HS-27A (cell line): ENCODE results near the gene CSMD2.

Experiments
- DNase-seq: peaks from one replicate; pipeline ENCODE4 v3.0.0-alpha.2; 2012; ENCODE audit warnings: low read depth, missing footprints

CSMD2 gene

DNA sequence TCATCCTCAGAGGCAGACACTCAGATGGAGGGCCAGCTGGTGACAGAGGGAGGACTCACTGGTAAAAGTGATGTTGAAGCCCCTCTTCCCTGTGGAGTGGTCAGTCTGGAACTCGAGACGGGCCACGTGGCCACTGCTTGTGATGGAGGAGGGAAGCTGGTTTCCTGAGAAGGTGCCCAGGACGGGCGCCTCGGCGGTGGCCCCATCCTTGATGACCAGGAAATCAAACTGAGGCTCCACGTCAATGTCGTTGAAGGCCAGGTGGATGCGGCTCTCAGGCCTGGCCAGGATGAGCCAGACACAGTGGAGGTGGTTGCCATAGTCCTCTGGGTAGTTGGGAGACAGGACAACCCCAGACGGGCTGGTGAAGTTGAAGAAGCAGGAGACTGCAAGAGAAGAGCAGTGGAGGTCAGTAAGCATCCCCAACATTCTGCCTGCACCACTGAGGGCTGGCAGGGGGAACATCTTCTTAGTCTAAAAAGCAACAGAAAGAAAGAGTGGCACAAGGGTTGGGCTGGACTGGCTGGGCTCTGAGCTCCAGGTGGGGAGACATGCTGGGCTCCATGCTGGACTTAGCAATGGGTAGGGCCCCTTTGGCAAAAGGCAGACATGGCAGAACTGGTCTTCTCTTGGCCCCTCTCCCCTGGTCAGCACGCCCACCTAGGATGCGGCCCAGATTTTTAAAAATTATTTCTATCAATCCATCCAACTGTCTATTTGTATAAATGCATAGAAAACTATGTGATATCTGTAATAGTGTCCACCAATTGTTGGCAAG lies 421.6 kb downstream of the CSMD2 start:
- no peak for DNase-seq

DNA sequence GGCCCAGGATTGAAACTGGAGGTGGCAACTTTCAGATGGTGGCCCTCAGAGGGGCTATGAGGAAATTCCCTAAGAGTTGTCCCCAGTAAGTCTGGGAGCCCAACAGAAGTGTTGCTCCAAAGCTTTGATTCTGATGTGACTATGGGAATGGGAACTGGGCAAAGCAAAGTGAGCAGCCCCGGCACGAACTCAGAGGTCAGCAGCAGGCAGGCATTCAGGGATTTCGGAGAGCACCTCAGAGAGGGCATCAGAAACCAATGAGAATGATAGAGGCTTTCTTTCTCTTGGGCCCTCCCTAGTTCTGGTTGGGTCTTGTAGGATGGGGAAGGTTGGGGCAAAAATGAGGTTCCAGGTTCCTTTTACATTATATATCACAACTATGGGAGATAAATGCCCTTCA lies 422.4 kb downstream of the CSMD2 start:
- no peak for DNase-seq

DNA sequence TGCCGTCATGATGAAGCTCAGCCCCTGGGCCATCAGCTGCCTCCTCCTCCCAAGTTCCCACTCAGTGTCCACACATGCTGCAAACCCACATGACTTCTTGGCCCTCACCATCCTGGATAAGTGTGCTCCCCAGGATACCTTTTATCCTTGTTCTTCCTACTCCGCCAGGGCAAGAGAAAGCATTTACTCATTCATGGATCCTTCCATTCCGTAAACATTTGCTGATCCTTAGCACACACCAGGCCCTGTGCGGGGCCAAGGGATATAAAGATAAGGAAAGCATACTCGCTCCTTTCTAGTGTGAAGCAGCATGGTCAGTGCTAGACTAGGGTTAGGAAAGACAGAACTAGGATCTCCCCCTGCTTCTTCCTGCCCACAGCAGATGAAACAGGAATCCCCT lies 423.3 kb downstream of the CSMD2 start:
- DNase-seq = no peak

DNA sequence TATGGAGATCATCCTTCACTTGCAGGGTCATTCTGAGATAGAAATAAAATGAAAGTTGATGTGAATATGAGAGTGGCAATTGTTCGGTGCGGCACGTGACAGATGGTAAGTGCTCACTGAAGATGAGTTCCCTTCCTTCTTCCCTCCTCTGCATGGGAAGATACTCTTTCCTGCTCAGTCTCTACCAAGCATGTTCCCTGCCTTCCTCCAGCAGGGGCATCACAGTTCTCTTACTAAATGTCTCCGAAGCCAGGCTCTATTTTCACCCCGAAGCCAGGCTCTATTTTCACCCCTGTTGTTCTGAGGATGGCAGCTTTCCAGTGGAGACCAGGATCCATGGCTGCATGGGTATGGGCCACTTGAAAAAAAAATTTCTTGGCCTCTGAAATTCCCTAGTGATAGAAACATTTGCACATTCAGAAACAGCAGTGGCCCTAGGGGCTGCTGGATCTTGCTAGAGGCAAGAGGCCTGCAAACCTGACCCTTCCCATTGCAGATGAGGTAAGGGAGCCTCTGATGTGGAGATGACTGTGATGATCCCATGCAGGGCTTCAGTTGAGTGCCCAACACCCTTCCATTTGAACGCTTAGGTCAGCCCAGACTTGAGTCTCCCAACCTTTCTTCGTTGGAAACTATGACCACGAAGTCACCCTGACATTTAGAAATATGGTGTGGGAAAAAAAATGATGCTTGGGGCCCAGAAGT lies 424.8 kb downstream of the CSMD2 start:
- DNase-seq = no peak

DNA sequence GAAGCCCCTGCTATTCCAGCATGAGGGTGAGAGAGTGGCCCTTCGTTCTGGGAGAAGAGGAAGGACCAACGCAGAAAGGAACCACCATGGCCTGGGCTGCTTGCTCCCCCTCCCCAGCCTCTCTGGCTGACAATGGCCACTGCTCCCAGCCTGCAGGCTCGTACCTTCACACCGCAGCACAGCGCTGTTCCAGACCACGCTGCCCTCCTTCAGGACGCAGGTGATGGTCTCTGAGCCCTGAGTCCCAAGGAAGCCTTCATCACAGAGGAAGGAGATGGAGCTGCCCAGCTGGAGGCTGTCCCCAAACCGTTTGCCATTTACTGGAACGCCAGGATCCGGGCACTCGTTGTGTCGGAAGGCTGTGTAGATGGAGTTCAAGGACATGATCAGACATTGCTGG lies 426.1 kb downstream of the CSMD2 start:
- no peak for DNase-seq

DNA sequence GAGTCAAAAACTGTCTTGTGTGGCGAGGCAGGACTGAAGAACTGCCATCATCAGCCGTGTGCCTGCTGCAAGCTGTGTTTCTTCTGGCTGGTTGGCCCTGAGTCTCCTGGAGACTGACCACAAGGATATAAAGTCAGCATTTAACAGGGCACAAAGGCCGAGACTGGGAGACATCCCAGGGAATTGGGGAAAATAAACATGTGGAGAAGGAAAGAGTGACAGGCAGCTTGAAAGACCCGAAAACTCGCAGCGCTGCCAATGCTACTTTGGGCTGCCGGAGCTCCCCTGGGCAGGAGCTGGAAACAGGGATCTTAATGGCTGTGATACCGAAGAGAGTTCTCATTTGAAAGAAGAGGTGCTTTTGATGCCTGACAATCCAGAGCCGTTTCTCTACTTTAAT lies 426.5 kb downstream of the CSMD2 start:
- DNase-seq = no peak

DNA sequence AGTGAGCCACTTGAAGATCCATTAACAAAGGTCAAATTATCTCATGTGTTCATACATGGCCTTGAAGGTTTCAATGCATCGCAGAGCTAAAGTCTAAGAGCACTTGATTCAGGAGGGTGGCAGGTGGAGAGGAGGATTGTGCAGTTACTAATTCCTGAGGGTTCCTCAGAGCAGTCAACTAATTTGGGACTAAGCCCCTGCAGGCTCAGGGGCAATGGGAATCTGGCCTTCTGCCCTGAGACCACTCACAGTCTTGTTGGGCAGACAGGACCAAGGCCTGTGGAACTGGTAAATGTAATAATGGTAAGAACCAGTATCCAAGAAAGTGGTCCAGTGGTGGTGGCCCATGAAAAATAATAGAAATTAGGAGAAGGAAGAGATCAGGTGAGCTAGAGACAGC lies 428.5 kb downstream of the CSMD2 start:
- no peak for DNase-seq

DNA sequence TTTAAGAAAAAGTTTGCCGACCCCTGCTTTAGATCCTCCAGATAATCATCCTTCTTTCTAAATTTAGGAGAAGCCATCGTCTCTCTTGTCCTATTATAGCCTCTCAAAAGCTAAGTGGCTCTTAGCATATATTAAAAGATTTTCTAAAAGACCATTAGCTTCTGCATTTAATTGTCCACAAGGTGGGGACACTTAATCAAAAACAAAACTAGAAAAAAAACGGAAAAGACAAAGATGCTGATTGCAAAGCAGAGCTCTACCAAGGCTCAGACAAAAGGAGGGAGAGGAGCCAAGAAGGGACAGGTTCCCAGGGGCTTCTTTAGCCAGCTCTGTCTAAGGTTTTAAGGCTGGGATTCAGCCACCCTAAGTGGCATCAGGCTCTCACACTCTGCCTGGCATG lies 429.4 kb downstream of the CSMD2 start:
- no peak for DNase-seq

DNA sequence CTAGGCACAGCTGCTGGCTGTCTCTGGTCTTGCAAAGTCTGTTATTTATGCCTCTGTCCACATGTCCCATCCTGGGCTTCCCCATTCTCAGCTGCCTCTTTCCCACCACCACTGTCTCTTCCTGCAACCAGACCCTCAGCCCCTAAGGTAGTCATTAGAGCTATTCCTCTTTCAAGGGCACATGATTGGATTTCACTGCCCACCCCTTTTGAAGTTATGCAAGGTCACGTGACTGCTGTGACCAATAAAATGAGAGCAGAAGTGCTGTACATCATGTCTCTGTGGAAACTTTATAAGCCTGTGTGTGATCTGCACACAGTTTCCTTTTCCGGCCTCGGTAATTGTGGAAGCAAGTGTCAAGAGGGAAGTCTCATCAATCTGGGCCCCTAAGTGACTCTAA lies 437.7 kb downstream of the CSMD2 start:
- no peak for DNase-seq

DNA sequence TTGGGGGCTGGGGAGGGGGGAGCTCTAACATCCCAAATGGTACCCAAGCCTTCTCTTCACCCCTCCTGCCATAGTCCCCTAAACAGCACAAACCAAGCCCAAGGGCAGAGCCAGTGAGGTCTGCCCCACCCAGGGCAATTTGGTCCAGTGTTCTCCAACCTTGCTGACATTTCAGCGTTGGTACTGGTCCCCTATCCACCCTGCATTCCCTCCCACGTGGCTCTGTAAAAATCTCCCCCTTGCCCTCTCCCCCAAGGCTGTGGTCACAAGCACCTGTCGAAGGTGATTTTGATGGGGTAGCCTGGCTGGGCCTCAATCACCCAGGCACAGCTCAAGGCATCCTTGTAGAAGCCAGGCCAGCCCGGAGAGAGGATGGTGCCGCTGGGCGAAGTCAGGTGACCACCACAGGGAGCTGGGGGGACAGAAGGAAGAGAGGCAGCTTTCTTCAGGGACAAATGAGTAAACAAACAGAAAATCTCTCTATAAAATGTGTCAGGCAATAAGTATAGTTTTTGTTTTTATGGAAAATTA lies 438.7 kb downstream of the CSMD2 start:
- DNase-seq = no peak

DNA sequence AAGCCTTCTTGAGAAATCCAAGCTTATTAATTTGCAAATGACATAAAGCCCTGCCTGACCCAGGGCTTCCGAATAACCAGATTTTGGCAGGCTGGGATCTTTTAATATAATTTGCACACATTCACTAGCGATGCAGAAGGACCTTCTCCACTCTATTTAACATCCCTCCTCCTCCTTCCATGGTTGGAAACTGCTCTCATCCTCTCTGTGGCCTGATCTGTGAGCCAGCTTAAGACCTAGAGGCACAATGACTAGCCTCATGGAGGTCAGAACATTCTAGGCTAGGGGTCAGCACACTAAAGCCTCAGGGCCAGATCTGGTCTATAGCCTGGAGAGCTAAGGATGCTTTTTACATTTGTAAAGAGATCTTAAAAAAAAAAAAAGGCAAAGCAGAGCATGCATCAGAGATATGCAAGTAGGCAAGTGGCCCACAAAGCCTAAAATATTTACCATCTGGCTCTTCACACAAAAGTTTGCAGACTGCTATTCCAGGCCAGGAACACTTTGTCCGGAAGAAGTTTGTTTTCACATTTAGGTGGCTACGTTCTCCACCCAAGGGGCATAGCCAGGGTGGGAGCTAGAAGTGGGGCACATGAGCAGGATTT lies 439.4 kb downstream of the CSMD2 start:
- no peak for DNase-seq

DNA sequence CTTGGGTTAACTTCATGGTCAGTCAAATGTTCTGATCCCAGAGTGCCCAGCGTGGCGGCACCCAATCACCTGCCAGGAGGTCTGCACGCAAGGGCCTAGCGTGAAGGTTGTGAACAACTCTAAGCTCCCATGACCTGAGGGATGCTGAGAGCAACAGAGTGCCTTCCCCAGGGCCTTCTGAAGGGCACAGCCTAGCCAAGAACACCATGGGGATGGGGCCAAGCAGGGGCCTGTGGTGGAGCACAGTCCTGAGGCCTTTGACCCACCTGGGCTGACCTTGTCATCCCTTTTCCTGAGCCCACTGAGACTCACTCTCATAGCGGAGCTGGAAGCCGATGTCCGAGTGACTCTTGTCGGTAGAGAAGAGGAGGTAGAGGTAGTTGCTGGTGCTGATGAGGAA lies 440.0 kb downstream of the CSMD2 start:
- no peak for DNase-seq

DNA sequence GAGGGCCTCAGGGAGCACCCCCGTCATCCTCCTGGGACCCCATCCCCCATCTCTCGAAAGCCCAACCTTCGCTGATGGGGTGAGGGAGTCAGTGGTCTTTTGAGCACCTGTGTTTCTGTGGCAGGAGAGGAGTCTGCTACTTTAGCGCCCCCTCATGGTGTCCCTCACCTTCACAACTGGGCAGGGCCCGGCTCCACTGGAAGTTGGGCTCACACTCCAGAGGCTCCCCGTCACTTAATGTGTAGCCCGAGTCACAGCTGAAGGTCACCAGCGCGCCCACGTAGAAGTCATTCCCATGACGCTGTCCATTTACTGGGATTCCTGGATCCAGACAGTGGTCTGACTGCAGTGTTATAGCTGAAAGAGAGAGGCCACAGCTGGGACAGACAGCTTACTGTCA lies 440.7 kb downstream of the CSMD2 start:
- DNase-seq = no peak

DNA sequence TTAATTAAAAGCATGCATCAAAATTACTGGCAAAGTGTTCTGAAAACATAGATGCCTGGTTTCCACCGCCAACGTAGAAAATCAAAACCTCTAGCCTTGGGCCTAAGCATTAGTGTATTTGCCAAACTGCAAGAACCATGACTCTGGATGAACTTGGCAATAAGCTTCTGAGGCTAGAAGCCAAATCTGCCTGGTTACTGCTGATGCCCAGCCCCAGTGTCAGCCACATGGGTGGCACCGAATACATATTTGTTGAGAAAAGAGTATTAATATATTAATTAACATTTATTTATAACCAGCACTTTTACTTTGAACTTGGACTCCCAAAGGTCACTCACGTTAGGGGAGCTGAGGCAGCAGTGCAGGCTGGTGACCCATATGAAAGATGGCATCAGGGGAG lies 441.8 kb downstream of the CSMD2 start:
- DNase-seq = no peak

DNA sequence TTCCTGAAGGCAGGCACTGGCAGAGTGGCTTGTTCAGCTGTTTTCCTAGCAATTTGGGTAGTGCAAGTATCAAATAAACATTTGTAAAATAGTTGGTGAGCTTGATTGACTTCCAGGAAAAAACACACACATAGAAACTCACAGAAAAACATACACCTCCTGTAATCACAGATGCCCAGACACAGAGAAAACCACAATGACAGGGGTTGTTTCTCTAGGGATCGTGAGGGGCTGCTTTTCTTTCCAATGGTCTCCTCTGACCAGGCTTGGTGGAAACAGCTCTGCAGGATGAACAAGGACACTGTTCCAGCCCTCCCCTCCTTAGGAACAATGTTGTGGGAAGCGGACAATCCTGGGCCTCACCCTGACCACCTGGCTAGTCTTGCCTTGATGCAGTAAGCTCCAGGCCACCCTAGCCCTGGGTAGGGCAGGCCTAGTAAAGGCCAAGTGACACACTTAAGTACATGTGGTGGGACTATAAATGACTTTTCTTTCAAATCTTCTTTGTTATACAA lies 443.7 kb downstream of the CSMD2 start:
- no peak for DNase-seq

DNA sequence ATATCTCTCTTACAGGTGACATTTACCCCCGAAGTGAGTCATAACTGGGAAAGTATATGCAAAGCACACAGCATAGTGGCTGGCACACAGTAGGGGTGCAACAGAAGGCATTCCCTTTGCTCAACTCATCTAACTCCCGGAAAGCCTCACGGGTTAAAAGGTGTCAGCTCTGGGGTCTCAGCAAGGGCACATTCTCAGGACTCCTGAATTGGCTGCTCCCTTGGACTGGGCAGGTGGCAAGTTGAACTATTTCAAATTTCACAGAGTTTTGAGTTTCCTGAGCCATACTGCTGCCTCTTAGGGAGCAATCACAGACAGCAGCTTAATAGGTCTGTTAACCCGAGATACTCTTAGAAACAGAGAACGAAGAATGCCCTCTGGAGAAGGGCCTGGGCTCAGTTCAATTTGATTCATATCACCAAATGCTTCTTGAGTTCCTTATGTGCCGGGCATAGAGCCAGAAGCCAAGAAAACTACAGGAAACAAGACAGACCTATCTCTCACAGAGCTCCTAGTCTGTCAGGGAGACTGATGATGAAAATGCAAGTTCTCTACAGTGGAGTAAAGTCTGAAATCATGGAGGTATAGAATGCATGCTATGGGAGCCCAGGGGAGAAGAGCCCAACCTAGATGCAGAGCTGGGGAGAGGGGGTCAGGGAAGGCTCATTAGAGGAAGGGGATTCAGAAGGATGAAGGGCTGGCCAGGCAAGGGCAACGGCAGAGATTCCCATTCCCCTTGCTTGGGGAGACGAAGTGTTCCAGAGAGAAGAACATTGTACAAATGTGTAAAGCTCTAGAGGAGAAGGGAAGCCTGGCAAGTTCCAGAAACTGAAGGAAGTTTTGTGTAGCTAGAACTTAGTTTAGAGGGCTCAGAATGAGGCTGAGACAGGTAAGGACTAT lies 445.0 kb downstream of the CSMD2 start:
- DNase-seq = no peak

DNA sequence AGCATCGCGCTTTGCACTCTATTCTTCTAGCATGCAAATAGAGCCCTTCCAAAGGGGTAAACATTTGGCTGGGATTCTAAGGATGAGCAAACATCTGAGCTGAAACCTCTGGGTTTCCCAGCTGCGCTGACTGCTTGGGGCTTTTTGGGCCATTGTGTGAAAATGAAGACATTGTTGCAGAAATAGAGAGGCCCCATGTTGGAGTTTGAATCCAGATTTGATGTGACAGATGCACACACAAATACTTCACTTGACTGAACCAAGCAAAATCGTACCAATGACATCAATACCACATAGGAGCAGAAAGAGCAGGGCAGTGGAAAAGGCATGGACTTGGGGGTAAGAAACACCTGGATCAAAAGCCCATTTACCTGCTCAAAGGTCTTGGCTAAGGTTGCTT lies 445.7 kb downstream of the CSMD2 start:
- DNase-seq = no peak

DNA sequence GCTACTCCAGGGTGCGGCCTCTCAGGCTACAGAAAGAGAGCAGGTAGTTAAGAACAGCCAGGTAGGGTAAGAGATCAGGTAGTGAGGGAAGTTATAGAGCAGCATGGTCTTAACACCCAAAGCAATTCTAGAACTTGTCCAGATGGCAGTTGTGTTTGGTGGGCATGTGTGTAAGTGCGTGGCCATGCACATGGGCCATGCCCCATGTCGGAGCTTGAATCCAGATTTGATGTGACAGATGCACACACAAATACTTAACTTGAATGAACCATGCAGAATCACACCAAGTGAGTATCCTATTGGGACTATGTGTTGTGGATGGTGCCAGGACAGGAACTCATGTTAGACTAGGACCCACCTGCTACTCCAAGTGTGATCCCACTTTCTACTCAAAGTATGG lies 446.8 kb downstream of the CSMD2 start:
- no peak for DNase-seq

DNA sequence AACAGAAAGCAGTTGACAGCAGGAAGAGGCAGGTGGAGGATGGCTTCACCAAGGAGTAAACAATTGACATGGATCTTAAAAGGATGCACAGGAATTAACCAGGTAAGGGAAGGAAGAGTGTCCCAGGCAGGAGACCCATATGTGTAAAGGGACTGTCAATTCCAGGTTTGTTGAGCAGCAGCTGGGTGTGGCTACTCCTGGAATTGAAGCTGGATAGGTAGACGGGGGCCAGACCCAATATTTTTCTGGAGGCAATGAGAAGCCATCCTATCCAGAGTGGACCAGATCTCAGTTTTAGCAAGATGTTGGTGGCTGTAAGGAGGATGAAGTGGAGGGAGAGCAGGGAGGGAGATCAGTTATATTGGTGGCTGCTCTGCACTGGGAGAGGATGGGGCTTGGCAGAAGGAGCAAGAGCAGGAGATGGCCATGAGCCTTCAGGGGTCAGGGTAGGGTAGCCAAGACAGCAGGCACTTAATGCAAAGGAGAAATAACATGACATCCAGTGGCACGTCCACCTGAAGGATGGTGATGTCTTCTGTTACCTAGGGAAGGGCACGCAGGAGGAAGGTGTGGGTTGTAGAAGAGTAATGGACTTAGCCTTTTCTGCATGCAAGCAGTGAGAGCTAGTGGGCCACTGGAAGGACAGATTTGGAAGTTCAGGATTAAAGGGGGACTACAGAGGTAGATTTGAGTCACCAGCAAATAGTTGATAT lies 447.9 kb downstream of the CSMD2 start:
- no peak for DNase-seq

DNA sequence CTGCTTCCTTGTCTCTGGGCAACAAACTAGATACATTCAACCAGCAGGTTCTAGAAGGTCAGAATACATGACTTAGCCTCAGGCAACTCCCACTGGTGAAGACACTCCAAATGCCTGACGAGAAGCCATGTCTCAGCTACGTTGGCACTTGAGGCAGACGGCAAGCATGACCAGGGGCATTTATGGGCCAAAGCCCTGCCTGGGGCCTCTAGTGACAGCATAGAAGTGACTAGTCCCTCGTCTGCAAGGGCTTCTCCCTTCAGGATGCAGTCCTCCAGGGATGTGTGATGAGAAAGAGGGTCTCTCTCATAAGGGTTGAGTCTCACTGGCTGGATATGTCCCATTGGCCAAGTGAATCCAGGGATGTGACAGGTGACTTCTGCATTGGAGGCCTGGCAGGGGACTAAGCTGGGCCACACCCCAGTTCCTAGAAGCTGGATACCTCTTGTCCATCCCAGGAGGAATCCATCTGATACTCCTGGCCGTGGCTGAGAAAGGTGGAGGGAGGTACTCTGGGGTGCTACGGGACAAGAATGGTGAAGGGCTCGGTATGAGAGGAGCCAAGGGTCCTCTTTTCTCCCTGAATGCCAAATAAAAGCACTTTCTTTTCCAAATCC lies 449.7 kb downstream of the CSMD2 start:
- DNase-seq = no peak

DNA sequence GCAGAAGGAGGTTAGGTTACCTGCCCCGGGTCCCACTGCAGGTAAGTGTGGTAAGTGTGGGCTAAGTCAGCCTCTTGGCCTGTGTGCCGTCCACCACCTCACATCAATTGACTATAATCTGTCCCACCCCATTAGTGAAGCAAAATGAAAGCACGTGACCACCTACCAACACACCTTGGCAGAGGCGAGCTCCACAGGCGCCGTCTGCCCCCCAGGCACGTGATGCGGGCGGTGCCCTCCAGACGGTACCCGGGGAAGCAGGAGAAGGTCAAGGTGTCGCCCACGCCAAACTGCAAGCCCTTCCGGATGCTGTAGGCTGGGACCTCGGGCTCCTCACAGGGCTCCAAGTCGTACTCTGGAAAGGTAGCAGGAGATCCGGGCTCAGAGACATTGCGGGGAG lies 450.6 kb downstream of the CSMD2 start:
- no peak for DNase-seq
